ENCODE measurements around the gene SETD9.

The SETD9 gene, protein sequence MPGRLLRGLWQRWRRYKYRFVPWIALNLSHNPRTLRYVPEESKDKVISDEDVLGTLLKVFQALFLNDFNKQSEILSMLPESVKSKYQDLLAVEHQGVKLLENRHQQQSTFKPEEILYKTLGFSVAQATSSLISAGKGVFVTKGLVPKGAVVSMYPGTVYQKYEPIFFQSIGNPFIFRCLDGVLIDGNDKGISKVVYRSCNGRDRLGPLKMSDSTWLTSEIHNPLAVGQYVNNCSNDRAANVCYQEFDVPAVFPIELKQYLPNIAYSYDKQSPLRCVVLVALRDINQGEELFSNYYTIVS

DNA sequence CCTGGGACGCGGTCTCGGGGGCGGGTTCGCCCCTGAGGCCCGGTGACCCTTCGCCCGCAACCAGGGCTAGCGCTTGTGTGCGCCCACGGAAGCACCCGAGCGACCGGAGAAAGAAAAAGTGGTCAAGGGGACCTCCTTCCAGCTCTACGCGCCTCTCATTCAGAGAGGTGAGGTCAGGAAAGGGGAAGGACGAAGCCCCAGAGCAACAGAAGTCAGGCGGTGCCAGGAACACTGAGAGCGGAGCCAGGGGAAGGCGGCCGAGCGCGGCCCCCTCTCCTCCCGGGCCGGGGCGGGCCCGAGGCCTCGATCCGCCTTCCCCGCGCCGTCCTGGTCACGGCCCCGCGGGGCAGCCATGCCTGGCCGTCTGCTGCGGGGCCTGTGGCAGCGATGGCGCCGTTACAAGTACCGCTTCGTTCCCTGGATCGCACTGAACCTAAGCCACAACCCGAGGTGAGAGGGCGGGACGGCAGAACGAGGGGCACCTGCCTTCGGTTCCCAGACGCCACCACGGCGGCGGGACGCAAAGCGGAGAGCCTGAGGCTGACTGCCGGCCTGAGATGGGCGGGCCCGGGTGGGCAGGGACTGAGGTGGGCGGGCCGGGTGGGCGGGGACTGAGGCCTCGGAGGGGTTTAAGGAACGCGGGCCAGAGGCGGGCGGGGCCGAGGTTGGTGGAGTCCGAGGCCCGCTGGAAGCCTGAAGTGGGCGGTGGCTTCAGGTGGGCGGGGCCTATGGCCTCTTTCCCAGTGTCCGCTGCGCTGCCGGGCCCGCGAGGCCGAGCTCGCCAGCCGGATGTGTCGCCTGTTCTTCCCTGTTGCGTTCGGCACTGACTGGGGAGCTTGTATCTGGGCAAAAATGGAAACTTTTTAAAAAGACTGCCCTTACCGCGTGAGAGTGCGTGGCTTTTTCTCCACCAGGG is at the start of gene SETD9:
TSS of gene SETD9 (plus strand) at position 303 of the 916 bp plus-strand sequence. CDS start at position 353, 50 bp downstream.
- peak; percentile 62 for DNase-seq (ENCODE audit: low read depth)

DNA sequence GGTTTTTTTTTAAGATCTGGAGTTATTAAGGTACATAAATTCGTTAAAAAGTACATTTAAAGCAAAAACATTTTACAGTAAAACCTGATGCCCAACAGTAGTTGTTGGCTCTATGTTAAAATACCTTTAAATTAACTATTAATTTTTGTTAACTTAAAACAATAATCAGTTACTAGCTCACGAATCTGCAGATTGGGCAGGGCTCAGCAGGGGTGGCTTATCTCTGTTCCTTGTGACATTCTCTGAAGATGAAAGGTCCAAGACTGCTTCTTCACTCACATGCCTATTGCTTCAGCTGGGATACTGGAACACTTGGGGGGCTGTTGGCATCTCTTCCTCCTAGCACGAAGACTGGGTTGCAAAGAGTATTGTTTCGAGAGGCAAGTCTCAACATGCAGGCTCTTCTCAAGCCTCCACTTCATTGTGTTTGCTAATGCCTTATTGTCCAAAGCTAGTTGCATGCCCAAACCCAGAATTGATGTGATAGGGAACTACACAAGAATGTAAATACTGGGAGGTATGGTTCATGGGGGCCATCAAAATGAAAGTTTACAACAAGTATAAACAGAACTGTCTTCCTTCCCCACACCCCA is 47.4 kb upstream of the SETD9 start:
- no peak for DNase-seq (ENCODE audit: low read depth)

DNA sequence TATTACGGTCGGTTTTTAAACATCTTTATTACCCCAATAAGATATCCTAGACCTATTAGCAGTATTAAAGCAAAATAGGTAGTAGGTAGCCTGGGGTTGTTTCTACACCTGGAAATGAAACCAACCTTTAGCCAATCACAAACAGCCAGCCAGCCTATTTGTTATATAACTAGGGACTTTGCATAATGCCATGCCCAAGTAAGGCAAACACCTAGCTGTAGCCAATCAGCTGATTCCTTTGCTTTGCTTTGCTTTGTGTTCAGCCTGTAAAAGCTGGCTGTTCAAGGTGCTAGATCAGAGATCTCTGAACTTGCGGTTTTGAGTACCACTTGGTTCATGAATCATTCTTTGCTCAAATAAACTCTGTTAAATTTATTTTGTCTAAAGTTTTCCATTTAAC is 46.5 kb upstream of the SETD9 start:
- DNase-seq (ENCODE audit: low read depth) = no peak

DNA sequence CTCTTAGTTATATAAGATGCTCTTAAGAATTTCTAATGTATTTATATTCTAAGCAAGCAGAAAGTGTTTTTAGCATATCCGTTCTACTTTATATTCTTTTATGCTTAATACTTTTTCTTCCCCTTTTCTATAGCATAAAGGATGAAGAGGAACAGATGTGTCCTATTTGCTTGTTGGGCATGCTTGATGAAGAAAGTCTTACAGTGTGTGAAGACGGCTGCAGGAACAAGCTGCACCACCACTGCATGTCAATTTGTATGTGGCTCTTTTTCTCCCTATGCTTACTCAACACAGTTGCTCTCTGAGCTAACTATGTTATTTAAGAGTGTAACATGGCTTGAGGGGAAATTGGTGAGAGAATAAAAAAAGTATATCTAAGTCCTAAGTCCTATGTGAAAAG is 37.6 kb upstream of the SETD9 start:
- DNase-seq (ENCODE audit: low read depth) = no peak

DNA sequence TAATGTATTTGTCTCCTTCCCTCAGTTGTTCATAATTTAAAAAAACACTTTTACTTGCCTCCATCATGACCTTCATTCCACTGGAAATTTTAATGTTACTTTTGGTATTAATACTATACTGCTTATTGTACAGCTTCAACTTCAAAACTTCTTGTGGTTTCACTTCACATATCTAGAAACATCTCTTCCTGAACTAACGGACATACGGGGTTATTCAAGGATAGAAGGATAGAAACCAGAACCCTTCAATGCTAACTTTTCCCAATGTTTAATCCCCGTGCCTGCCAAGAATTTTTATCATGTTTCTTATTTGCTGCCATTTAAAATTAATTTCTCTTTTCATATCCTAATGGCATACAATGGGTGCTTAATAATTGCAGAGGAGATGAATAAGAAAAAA is 36.3 kb upstream of the SETD9 start:
- no peak for DNase-seq (ENCODE audit: low read depth)

DNA sequence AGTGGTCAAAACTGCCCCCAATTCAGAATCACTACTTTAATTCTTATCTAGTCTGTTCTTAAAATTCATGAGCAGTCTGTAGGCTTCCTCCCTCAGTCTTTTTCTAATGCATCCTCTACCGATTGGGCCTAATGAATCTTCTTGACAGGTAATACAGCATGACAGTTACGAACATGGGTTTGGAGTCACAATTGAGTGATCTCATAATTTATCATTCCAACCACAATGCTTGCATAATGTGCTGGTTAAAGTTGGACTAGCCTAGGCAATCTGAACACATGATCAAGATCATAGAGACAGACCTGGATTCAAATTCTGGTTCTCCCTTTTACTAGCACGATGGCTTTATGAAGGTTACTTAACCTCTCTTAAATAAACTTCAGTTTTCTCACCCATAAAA is 33.1 kb upstream of the SETD9 start:
- DNase-seq (ENCODE audit: low read depth) = no peak

DNA sequence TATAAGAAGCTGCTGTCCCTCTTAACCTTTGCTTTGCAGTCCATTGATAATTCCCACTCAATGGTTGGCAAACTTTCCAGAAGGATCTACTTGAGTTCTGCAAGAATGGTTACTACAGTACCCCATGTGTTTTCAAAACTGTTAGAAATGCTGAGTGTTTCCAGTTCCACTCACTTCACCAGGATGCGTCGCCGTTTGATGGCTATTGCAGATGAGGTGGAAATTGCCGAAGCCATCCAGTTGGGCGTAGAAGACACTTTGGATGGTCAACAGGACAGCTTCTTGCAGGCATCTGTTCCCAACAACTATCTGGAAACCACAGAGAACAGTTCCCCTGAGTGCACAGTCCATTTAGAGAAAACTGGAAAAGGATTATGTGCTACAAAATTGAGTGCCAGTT is 27.8 kb upstream of the SETD9 start:
- no peak for DNase-seq (ENCODE audit: low read depth)

DNA sequence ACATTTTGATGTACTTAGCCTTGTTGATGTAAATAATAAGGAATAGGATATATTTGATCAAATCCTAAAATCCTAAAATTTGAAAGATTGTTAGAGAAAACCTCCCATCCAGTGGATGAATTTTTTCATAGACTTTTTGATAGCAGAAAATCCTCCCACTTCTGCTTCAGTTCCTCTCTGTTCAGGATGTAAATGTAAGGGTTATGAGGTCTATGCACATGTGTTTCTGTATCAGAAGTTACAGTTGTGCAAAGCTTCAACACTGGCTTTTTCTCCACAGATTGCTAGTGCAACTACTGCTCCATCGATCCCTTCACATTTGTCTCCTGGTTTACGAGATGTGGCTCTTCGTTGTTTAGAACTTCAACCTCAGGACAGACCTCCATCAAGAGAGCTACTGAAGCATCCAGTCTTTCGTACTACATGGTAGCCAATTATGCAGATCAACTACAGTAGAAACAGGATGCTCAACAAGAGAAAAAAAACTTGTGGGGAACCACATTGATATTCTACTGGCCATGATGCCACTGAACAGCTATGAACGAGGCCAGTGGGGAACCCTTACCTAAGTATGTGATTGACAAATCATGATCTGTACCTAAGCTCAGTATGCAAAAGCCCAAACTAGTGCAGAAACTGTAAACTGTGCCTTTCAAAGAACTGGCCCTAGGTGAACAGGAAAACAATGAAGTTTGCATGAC is 16.0 kb upstream of the SETD9 start:
- DNase-seq (ENCODE audit: low read depth) = no peak

DNA sequence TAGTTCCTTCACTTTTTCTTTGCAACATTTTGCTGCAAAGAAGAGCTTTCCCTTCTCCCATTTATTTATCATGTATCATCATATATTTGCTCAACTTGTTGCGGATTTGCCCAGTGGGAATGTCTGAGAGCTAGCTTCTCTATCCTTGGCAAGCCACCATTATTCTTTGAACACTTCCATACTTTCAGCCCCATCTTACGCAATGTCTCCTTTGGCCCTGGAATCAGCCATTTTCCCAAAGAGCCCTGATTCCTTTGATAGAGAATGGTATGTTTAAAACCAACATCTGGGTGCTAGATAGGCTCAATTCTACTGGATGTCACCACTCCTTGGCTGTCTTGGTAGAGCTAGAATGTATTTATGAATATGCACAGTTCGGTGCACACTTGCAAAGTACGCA is 12.6 kb upstream of the SETD9 start:
- DNase-seq (ENCODE audit: low read depth) = no peak

DNA sequence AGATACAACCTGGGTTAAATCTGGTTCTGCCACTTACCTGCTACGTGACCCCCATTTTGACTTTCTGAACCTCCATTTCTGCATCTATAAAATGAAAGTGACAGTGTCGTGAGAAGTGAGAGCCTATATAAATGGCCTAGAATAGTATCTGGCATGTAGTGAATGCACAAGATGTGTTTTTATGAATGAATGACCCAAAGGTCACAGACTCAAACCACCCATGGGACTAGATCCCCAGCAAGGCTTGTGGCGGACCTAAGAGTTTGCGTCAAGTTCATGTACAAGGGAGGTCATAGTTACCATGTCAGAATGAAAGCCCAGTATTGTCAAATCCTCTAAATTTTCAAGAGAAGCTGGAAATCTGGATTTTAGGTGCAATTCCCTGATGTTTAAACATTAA is 11.2 kb upstream of the SETD9 start:
- no peak for DNase-seq (ENCODE audit: low read depth)

DNA sequence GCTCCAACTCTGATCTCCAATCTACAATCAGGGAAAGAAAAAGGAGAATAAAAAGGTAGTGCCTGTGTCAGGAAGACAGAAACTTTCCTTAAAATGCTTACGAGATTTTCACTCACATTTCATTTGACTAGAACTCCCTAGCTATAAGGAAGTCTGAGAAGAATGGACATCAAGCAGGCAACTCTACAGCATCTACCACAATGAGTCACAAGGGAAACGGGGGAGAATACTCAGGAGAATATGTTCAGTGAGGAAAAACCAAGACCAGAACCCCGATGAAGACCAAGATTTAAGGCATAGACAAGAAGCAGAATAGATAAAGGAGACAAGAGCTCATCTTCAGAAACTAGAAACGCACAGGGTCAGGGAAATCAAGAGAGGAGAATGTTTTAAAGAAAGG is 9.0 kb upstream of the SETD9 start:
- no peak for DNase-seq (ENCODE audit: low read depth)

DNA sequence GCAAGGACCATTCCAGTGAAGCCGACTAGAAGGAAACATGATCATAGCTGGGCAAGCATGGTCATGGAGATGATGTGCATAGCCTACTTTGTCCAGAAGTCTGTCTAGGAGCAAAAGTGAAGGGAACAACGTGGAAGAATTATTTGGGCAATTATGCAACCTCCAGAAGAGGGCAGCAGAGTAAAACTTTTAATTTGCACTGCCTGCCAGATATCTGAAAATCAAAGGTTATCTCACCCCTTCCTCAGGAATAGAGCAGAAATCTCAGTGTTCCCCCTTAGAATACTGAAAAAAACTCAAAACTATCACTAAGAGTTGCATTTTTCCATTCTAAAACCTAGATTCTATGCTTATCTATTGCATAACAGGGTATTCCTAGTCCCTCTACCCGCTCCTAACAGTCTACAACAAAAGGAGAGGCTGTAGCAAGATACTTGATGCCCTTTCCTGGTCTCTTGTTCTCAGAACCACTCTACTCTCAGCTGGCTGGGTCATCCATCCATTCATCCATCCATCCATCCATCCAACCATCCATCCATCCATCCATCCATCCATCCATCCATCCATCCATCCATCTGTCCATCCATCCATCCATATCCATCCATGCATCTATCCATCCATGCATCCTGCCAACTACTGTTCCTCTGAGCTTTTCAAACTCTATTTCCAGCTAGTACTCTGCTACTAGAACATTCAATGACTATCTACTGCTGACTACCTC is 8.4 kb upstream of the SETD9 start:
- no peak for DNase-seq (ENCODE audit: low read depth)

DNA sequence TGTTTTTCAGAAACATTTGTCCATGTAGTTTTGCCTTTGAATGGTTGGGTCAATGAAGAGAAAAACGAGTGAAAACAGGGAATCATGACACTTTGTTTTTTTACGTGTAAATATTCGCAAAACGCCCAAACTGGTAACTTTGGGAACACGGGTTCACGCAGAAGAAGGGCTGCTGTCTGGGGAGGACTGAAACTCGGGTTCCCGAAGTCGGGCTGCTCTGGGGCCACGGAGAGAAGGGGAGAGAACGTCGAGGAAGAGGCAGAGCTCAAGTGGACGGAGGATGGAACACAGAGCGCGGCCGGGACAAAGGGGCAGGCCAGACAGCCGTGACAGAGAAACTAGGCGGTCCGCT is 478 bp upstream of the SETD9 start:
- DNase-seq (ENCODE audit: low read depth) = no peak

DNA sequence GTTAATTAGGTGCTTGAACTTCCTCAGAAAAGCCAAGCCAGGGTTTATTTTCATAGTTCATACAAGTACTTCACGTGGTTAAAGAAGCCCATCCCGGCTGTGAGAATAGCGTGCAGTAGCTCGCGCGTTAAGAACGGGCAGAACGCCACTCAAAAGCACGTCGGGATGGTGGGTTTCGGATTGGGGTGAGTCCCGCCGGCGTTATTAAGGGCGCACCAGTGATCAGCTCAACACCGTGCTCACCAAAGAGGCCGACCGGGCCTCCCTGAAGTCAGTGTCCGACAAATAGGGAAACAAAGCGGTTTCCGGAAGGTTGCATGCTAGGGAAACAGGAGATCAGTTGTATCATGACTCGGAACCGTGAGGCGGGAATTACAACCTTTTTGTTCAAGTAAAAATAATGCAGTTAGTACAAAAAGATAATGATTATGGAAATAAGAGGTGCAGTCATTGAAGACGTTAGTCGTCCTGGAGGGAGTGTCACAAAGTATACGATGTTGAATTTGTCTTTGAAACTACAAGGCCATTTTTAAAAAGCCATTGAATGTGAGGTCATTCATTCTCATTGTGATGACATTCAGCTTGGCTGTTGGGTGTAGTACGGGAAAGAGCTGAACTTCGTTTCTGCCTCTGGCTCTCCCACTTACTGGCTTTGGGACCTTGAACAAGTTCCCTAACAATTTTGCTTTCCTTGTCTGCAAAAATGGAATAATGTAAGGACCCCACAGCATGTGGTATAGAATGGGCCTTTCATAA is 992 bp downstream of the SETD9 start:
- no peak for DNase-seq (ENCODE audit: low read depth)

DNA sequence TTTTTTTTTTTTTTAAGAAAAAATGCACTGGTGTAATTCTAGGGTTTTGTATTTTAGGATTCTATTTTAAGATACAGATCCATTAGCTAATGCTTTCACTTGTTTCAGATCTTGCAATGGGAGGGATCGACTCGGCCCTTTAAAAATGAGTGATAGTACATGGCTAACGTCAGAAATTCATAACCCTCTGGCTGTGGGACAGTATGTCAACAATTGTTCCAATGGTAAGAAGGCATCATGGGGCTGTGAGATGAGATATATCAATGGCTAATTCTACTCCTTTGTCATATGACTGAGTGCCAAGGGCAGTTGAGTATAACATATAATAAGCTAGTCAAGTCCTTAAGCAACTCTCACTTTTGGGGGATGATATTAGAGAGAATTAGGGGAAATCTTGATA is 4.4 kb downstream of the SETD9 start:
- no peak for DNase-seq (ENCODE audit: low read depth)

DNA sequence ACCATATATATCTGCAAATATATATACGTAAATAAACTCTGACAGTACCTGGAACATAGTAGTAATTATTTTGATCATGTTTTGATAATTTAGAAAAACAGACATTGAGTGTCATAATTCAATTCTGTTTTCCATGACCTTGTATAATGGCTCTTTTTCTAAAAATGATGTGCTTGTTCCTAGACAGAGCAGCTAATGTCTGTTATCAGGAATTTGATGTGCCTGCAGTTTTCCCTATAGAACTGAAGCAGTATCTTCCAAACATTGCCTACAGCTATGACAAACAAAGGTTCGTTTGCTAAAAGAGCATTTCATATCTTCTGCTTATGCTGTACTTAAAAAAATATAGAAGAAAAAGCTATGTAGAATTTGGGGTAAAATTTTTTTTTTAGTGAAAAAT is 5.3 kb downstream of the SETD9 start:
- DNase-seq (ENCODE audit: low read depth) = no peak

DNA sequence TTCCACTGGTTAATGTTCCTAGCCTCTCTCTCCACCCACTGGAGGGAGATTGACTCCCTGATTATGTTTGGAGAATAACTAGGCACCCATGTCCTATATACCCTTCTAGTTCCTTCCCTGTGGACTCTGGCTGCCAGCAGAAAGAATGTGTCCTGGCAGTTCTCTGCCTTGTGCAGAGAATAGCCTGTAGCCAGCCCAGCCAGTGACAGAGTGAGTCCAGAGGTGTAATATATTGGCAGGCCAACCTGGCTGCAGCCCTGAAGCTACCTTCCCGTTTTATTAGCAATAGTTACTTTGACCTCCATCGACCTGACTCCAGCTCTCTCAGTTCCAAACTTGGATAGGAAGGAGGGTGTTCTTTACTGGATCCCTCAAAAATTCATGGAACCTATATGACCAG is 8.1 kb downstream of the SETD9 start:
- no peak for DNase-seq (ENCODE audit: low read depth)

DNA sequence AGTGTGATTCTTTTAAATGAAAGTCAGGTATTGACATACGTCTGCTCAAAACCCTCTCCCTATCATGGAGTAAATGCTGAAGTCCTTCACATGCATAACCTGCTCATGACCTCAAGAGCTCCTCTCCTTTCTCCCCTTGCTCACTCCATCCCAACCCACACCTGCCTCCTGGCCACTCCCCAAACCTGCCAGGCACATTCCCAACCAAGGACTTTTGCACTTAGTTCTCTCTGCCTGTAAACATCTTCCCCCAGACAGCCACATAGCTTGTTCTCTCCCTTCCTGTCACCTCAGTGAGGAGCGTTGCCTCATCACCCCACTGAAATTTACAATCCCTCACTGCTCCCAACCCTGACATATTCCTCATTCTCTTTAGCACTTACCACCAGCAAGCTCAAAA is 8.7 kb downstream of the SETD9 start:
- DNase-seq (ENCODE audit: low read depth) = no peak

DNA sequence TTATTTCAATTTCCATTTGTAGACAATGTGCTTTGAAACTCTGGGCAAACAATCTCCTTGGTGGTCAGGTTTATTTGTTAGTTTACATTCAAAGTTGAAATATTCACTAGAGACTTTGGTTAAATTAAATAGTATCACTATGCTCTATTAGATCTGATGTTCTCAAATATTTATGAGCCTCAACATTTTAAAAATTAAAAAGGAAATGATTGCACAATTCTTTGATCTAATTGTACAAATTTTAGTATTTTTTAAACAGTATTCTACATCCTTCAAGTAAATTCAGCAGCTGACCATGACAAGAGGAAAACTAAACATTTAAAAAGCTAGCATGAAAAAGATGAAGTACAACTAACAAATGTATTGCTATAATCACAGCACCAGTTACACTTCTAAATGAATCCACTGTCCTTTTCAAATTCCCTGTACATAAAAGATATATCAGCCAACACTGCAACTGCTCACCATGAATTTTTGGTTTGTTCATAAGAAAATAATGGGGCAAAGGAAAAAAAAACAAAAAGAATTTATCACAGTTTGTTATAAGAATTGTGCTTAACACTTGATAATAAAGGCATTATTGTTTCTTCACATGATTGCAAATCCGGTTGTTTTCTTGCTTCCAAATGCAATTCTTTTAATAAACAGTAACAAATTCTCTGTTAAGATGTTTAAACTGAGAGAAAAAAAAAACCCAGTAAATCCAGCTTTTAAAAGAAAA is 10.7 kb downstream of the SETD9 start:
- DNase-seq (ENCODE audit: low read depth) = no peak

DNA sequence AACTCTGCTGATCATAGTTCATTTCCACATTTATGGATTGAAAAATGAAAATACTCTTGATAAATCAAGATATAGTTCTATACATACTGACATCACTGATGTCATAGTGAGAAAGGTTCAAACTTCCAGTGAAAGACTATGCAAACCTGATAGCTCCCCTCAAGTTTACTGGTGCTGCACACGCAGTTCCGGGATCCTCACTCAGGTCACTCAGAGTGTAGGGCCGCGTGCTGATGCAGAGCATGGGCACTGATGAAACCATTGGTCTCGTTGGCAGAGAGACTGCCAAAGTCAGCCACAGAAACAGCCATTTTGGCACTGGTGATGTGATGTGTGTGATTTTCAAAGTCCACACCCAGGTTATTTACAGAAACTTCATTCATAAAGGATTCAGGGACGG is 13.5 kb downstream of the SETD9 start:
- DNase-seq (ENCODE audit: low read depth) = no peak

DNA sequence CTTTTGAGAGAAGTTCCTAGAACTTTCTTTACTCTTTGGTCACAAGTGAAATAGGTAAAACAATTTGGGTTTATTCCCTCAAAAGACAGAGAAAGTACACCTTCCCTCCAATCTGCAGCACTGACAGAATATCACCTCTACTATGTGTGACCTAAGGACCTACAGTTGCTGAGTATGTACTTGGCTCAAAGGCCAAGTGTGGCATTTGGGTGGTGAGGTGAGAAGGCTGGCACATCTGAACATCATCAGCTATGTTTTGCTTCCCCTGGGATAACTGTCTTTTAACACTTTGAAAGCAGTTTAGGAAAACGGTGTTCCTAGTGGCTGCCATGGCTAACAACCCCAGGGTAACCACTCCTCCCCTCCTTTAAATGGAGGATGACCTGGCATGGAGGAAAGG is 24.9 kb downstream of the SETD9 start:
- no peak for DNase-seq (ENCODE audit: low read depth)

All from stimulated activated CD8-positive, alpha-beta memory T cell treated with anti-CD3 and anti-CD28 coated beads, Interleukin-15, amount 100 ng/mL, for 1 hour (primary cell).